ENCODE results near the gene CUTA. TPM values are rescaled to one million over a fixed set of nuclear protein-coding genes. Genes with fewer than 3 reads are reported as not detected.

Gene CUTA
- total RNA-seq (2014; rRNA removed; shearing (Covaris generic)), result 124 and 136 TPM in 2 replicates

DNA sequence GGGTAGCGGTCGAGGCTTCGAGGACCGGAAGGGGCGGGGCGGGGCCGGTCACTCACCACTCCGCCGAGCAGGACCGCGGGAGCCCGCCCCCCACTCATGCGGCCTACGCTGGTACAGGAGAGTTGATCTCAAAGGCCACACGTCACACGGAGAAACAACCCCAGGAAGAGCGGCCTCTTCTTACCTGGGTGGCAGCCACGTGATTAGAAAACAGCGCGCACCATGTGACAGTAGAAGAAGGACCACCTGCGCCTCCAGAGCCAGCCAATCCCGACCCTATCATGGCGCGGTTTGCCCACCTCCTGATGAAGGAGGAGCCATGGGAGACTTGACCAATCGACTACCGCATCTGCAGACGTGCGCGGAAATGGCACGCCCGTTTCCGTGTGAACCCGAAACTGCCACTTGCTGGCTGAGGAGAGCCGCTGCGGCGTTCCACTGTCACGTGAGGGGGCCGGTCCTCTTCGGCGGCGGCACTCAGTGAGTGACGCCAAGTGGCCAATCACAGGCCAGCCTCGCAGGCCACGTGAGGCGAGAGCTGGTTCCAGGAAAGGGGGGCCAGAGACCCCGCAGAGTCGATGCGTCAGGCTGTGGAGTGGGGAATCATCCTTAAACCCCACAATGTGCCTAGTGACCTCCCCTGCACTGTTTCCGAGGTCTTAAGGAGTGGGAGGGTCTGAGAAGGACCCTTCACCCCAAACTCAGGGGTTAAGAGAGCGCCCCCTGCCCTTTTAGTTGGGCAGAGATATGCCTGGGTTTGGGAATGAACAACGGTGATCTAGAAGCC is at the start of gene CUTA:
TSS of gene CUTA (minus strand) at position 205 of the 787 bp plus-strand sequence. CDS start at position 98, 107 bp downstream.

GRCh38 chr6:33454009-33454946 is 36.4 kb upstream of the CUTA start, which contains the start of gene ZBTB9:
Gene ZBTB9 (plus strand): TSS chr6:33454576. CDS start chr6:33455101, 525 bp downstream.

DNA sequence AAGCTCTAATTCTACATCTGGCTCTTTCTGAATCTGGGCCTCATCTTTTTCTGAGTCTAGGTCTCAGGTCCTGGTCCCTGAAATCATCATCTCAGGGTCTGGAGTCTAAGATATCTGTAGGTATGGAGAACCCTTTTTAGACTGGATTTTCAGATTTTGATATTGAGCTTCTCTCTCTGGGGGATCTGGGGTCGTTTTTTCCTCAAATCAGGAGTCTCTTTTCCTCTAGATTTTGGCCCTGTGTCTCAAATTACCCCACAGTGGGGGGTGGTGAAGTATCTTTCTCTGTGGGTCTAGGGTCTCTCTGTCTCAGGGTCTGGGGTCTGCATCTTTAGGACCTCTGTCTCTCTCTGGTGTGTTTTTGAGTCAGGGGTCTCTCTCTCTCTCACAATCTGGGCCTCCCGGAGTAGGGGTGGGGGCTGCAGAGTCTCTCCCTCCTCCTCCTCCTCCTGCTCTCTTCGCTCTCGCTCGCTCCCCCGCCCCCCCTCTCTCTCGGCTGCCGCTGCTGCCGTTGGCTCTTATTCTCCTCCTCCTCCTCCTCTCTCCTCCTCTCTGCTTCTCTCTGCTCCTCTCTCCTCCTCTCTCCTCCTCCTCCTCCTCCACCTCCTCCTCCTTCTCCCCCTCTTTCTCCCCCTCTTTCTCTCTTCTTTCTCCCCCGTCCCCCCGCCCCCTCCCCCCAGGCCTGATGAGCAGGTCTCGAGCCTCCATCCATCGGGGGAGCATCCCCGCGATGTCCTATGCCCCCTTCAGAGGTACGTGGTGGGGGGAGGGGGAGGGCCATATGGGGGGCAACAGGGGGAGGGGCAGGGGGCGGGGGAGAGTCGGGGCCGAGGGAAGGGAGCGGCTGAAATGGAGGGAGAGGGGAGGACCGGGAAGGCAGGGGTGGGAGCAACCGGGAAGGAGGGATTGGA is 1.9 kb upstream of the CUTA start, which contains the start of gene SYNGAP1:
TSS of gene SYNGAP1 (plus strand) at position 486 of the 911 bp plus-strand sequence. CDS start at position 686, 200 bp downstream.

DNA sequence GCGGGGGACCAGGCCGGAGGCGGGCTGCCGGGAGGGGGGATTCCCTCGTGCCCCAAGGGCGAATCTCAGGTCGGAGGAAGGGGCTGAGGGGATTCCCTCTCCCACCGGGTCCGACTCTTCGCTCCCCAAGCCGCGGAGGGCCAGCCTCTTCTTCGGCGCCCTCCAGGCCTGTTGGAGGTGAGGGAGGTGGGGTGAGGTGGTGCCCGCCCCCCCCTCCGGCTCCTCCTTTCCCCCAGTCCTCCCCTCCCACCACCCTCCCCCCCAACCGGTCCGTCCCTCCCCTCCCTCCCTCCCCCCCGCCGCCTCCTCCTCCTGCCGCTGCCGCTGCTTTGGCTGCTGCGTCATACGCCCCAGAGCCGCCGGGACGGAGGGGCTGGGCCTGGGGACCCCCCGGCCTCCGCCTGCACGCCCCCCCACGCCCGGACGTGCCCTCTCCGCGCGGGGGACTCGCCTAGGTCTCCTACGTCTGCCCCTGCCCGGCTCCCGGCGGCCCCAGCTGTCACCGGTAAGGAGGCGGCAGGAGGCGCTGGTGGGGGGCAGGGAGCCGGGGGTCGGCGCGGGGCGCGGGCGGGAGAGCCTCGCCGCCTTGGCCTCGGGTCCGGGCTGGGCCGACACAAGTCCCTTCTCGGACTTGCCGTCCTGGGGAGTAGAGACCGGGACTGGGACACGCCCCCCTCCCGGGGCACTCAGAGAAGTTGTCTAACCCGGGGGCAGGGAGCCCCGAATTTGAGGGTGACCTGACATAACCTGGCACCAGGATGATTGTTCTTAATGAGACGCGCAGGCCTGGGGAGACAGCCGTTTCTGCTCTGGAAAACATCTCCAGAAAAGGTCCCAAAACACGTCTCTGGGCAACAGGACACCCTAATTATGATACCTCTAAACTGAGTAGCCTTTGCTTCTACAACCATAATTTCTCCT is 6.9 kb downstream of the CUTA start, which contains the start of gene PHF1:
TSS of gene PHF1 (plus strand) at position 304 of the 921 bp plus-strand sequence. CDS start 1,250 bp downstream, outside the sequence.

DNA sequence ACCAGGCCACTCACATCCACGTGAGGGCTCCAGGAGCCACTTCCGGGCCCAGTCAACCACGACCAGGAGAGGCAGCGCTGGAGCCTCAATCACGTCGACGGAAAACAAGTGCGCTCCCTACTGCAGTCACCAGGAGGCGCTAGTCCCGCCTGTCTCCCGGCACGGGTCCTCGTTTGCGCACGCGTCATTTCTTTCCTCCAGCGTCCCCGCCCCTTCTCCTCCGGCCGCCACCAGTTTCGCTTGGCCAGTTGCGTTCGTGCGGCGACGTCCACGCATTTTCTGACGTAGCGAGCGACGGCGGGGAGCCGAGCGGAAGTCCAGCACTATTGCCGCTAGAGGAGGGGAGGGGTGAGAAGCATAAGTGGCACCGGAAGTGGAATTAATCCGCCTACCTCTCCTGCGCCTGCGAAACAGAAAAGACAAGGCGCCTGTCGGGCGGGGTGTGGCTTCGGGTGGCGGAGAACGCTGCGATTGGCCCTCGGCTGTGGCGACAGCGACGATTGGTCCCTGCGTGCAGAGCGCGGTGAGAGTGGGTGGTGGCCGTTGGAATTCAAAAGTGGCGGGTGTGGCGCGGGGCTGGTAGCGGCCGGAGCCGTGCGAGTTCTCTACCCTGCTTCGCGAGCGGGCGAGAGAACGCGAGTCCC is 26.5 kb downstream of the CUTA start, which contains the start of gene KIFC1:
TSS of gene KIFC1 (plus strand) at position 546 of the 644 bp plus-strand sequence. CDS start 163 bp downstream, outside the sequence.

Small RNA genes lying within 50 kb of the gene (small RNA-seq; reads per million reads assigned to genes)
- gene RPL35AP4 (not detected), gene ZBTB9 (not detected)

Other genes starting within 250 kb of the CUTA start
- 4.9 and 7.6 TPM in 2 replicates for gene COL11A2, start 225.6 kb downstream of the CUTA start, total RNA-seq (2014; rRNA removed; shearing (Covaris generic))
- gene RXRB, start 217.4 kb downstream of the CUTA start, total RNA-seq (2014; rRNA removed; shearing (Covaris generic)), result 23.0 and 23.8 TPM in 2 replicates
- 72.3 and 75.1 TPM in 2 replicates for gene SLC39A7, start 217.2 kb downstream of the CUTA start, total RNA-seq (2014; rRNA removed; shearing (Covaris generic))
- 19.9 and 28.1 TPM in 2 replicates for gene HSD17B8, start 213.5 kb downstream of the CUTA start, total RNA-seq (2014; rRNA removed; shearing (Covaris generic))
- 33.7 and 37.4 TPM in 2 replicates for gene RING1, start 209.6 kb downstream of the CUTA start, total RNA-seq (2014; rRNA removed; shearing (Covaris generic))
- gene VPS52, start 146.2 kb downstream of the CUTA start, total RNA-seq (2014; rRNA removed; shearing (Covaris generic)), result 24.0 and 24.9 TPM in 2 replicates
- gene RPS18, start 146.0 kb downstream of the CUTA start, total RNA-seq (2014; rRNA removed; shearing (Covaris generic)), result 5,548 and 5,916 TPM in 2 replicates
- gene B3GALT4, start 141.0 kb downstream of the CUTA start, total RNA-seq (2014; rRNA removed; shearing (Covaris generic)), result 1.1 and 2.6 TPM in 2 replicates
- 127 and 134 TPM in 2 replicates for gene WDR46, start 128.9 kb downstream of the CUTA start, total RNA-seq (2014; rRNA removed; shearing (Covaris generic))
- gene PFDN6, start 128.5 kb downstream of the CUTA start, total RNA-seq (2014; rRNA removed; shearing (Covaris generic)), result 224 and 227 TPM in 2 replicates
- 24.5 and 26.1 TPM in 2 replicates for gene RGL2, start 119.2 kb downstream of the CUTA start, total RNA-seq (2014; rRNA removed; shearing (Covaris generic))
- 29.4 and 33.8 TPM in 2 replicates for gene TAPBP, start 104.0 kb downstream of the CUTA start, total RNA-seq (2014; rRNA removed; shearing (Covaris generic))
- 12.6 and 14.3 TPM in 2 replicates for gene ZBTB22, start 100.4 kb downstream of the CUTA start, total RNA-seq (2014; rRNA removed; shearing (Covaris generic))
- 47.5 and 49.4 TPM in 2 replicates for gene DAXX, start 95.1 kb downstream of the CUTA start, total RNA-seq (2014; rRNA removed; shearing (Covaris generic))
- 34.4 and 37.4 TPM in 2 replicates for gene KIFC1, start 26.3 kb downstream of the CUTA start, total RNA-seq (2014; rRNA removed; shearing (Covaris generic))
- gene PHF1, start 7.1 kb downstream of the CUTA start, total RNA-seq (2014; rRNA removed; shearing (Covaris generic)), result 19.8 and 23.8 TPM in 2 replicates
- gene SYNGAP1, start 2.0 kb upstream of the CUTA start, total RNA-seq (2014; rRNA removed; shearing (Covaris generic)), result 3.6 and 4.1 TPM in 2 replicates
- gene ZBTB9, start 36.5 kb upstream of the CUTA start, total RNA-seq (2014; rRNA removed; shearing (Covaris generic)), result 3.9 and 7.3 TPM in 2 replicates
- 9.9 and 10.7 TPM in 2 replicates for gene BAK1, start 162.2 kb upstream of the CUTA start, total RNA-seq (2014; rRNA removed; shearing (Covaris generic))
- 35.4 and 35.8 TPM in 2 replicates for gene ITPR3, start 203.2 kb upstream of the CUTA start, total RNA-seq (2014; rRNA removed; shearing (Covaris generic))

Measured in A375 (cell line).